GM19397 (cell line): ENCODE measurements around the gene ANKS1B.
"Not testable (repeated sequence)": the region's sequence is repeated elsewhere in the genome, so short reads cannot be mapped to it uniquely, and the experiment has no call there.

Experiments
- ATAC-seq: cut with Tn5 transposase; IDR thresholded peaks from one replicate; pipeline ENCODE4 v1.9.1; 2021; ENCODE audit warnings: mild to moderate bottlenecking, moderate library complexity; ENCODE audit not compliant: unreplicated experiment

ANKS1B gene

DNA sequence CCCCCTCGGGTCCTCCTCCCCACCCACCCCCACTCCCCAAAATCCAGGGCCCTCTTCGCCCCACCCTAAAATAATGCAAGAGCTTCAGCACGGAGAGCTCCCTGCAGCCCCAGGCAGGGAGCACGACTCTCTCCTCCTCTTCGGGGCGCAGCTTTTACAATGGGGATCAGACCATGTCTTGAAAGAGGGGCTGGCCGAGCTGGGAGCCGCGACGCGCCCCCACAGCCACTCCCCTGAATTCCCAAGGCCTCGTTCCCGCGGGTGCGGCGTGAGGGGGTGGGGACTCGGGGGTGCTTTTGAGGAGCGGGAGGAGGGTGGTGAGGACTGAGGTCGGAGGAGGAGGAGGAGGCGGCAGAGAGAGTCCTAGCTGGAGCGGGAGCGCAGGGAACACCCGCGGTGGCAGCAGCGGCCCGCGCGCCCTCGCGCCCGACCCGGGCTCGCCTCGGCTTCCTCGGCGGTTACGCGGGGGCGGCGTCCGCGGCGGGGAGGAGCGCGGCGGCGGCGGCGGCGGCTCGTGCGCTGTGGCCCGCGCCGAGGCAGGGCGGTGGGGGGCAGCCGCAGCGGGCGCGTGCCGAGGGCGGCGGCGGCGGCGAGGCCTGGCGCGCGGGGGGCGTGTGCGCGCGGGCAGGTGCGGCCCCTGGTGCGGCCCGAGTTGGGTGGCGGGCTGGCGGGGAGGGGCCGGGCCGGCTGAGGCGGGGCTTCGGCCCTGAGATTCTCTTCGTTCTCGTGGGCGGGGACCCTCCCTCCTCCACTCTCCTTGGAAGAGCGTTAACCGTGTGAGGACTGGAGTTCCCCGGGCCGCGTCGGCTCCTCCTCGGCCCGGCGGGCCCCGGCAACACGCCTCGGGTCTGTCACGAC is at the start of gene ANKS1B:
Gene ANKS1B, minus strand, starts transcription at position 666 of the 858 bp plus-strand sequence. CDS start 699 bp downstream, outside the sequence.
- ATAC-seq = peak; percentile 65

DNA sequence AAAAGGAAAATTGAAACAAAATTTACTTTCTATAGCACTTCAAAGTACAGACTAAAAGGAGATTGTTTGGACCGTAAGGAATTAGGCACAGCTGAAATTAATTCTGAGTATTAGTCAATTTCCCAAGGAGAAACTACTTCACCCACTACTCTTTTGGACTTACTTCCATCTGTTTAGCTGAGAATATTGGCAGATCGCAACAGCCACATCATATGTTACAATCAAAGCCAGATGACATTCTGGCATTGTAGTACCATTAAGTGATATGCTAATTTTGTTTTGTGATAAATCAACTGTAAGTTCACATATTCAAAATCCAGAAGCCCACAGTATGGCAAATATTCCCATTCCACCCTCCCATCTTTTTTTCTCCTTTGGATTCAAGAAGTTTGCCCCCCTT is 47.1 kb upstream of the ANKS1B start:
- no peak for ATAC-seq

DNA sequence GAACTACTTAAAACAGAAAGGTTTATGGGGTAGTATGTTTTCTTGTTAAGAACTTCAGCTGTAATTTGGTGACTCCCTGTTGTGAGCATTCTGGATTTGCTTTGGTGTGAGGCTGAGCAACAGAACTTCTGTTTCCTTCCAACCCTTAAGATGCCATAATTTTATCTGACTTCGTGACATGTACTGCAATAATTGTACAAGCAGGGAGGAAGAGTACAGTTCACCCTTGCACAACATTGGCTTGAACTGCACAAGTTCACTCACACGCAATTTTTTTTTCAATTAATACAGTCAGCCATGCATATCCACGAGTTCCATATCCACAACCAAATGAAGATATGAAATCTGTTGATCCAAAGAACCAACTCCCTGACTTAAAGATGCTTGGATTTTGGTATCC is 42.9 kb upstream of the ANKS1B start:
- no peak for ATAC-seq

DNA sequence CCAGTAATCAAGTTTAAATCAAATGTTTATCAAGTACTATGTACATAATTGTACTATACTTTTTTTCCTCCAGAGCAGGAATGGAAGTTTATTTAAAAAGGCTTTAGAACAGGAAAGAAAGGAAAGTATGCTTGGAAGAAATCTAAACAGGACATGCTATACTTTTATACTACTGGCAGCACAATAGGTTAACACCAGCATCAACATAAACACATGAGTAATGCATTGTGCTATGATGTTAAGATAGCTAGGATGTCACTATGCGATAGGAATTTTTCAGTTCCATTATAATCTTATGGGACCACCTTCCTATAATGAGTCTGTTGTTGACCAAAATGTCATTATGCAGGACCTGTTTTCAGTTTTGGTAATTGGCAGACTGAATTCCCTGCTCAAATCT is 41.5 kb upstream of the ANKS1B start:
- no peak for ATAC-seq

DNA sequence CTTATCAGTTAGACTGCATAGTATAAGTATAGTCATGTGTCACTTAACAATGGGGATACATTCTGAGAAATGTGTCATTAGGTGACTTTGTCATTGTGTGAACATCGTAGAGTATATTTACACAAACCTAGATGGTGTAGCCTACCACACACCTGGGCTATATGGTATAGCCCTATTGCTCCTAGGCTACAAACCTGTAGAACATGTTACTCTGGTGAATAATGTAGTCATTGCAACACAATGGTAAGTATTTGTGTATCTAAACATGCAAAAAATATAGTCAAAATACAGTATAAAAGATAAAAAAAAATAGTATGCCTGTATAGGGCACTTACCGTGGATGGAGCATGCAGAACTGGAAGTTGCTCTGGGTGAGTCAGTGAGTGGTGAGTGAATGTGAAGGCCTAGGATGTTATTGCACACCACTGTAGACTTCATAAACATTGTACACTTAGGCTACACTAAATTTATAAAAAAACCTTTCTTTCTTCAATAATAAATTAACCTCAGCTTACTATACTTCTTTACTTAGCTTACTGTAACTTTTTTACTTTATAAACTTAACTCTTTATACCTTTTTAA is 40.3 kb upstream of the ANKS1B start:
- no peak for ATAC-seq

DNA sequence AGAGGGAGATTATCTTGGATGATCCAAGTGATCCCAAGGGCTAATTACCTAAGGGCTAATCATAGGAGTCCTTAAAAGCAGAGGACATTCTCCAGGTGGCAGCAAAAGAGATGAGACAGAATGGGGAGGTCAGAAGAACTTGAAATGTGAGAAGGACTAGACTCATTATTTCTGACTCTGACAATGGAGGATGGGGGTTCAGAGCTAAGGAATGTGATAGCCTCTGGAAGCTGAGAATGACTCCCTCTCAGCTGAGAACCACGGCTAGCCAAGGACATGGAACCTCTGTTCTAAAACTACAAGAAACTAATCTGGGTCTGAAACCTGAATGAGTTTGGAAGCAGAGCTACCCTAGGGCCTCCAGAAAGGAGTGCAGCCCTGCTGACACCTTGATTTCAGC is 35.6 kb upstream of the ANKS1B start:
- no peak for ATAC-seq

DNA sequence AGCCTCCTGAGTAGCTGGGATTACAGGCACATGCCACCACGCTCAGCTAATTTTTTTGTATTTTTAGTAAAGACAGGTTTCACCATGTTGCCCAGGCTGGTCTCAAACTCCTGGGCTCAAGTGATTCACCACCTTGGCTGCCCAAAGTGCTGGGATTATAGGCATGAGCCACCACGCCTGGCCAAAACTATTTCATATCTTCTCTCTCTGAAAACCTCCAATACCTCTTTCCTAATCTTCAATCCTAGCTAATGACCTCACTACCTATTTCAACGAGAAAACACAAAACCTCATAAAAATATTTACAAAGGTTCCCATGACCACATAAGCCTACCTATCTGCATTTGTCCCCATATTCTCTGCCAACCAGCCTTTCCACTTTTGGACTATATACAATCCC is 32.3 kb upstream of the ANKS1B start:
- no peak for ATAC-seq

DNA sequence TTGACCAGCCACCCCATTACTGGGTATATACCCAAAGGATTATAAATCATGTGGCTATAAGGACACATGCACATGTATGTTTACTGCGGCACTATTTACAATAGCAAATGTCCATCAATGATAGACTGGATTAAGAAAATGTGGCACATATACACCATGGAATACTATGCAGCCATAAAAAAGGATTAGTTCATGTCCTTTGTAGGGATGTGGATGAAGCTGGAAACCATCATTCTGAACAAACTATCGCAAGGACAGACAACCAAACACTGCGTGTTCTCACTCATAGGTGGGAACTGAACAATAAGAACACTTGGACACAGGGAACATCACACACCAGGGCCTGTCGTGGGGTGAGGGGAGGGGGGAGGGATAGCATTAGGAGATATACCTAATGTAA is 31.6 kb upstream of the ANKS1B start:
- not testable (repeated sequence) for ATAC-seq

DNA sequence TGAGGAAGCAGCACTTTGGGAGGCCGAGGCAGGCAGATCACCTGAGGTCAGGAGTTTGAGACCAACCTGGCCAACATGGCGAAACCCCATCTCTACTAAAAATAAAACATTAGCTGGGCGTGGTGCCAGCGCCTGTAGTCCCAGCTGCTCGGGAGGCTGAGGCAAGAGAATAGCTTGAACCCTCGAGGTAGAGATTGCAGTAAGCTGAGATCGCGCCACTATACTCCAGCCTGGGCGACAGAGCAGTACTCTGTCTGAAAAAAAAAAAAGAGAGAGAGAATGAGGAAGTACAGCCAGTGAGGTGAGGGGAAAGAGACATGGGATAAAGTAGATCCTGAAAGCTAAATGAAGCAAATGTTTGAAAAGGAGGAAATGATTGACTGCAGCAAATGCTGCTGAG is 21.1 kb upstream of the ANKS1B start:
- ATAC-seq = not testable (repeated sequence)

DNA sequence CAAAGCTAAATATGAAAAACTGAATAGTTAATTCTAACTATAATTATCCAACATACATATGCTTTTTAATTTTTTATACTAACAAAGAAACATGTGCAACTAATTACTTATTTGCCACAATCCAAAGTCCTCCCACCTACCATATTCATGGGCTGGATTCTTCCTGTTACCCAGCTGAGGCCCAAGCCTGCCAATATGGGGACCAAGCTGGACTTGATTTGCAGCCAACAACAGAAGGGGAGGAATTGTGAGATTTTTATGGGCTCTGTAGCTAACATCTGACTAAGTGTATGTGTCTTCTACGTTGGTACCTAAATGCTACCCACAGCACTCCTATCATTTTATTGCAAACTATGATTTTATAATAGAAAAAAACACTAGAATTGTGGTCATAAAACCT is 13.1 kb upstream of the ANKS1B start:
- ATAC-seq = no peak

DNA sequence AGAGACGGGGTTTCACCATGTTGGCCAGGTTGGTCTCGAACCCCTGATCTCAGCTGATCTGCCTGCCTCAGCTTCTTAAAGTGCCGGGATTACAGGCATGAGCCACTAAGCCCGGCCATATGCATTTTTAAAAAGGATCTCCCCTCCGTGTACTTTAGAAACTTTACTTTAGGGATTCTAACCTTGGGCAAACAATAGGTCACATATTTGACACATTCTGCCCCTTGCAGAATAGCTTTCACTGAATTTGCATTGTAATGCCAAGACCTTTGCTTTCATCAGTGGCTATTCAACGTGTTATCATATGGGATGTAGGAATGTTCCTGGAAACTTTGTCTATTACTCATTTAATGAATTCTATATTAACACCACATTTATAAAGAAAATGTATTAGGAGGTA is 11.4 kb upstream of the ANKS1B start:
- no peak for ATAC-seq

DNA sequence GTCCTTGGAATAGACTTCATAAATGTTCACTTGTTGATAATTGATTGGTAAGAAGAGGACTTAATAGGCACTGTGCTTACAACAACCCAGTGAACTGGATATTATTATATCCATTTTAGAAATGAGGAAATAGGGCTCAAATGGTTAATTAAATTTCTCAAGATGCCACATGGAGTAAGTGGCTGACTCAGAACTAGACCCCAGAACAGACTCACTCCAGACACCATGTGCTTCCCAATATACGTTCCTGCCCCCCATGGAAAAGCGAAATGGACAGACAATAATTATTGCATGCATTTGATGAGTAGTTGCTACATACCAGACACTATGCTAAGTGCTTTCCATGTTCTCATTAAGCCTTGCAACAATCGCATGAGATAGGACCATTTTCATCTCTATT is 895 bp upstream of the ANKS1B start:
- no peak for ATAC-seq

DNA sequence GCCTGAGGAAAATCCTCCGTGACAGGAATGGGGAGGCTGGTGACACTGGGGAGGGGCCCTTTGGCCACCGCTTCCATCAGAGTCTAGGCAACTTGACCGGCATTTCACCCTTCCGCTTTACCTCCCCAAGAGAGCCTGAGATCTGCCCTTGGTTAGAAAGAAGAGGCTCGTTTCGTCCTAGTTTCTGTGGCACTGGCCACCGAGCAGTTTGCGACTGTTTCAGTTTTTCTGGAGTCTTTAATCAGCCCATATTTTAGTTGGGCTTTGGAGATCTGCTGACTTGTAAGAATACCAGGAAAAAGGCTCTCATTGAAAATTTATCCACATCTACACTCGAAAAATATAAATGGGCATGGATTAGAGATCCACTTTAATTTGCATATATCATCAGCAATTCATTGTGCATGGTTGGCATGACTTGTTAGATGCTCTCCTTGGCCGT is 414 bp upstream of the ANKS1B start:
- no peak for ATAC-seq

DNA sequence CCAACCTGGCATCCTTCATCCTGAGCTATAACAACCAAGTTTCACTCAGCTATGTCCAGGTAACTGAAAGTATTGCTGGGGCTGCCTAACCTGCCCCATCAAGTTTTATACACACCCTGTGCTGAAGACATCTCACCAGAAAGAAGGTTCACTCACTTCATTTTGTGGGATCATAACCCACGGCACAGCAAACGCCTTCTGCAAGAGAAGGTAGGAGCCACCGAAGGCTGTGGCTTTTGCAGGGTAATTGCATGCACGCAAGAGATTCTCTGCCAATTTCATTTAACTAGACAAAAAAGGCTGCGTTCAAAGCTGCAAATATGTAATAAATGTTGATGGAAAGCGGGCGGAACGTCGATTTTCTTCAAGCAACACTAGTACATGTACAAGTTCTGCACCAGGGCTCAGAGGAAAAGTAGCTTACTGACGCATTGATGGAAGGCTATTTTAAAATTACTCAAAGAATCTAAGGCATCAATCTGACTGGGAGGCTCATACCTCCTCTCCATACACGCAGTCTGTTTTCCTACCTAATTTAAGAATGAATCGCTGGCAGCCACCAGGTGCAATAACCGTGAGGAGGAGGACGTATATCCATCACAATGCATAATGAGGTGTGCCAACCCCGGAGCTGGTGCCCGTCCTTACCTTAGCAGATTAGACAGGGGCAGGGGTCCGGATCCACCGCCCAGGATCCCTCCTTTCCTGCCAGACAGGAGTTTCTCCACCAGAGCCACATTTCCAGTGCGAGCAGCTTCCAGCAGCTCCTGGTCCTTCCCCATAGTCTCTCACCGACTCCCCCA is 1.1 kb downstream of the ANKS1B start:
- ATAC-seq = no peak

DNA sequence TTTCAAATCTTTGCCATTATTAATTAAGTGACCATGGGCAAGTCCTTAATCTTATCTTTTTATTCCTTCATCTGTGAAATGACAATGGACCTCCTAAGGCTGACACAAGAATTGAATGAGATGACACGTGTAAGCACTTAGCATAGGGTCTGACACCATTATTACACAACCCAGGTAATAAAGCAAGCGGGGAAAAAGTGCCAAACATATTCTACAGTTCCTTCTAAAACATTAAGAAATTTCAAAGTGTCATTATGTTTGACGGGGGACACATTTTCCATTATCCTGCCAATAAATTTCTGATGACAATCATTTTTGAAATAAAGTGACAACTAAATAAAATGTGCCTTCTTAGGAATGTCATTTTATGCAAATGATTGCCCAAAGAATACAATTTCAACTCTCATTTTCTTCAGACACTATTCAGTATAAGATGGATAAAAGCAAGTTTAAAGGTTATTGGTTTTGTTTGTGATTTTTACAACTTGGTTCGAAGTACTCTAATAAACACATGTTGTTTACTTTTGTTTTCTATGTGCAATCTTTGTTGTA is 3.0 kb downstream of the ANKS1B start:
- no peak for ATAC-seq

DNA sequence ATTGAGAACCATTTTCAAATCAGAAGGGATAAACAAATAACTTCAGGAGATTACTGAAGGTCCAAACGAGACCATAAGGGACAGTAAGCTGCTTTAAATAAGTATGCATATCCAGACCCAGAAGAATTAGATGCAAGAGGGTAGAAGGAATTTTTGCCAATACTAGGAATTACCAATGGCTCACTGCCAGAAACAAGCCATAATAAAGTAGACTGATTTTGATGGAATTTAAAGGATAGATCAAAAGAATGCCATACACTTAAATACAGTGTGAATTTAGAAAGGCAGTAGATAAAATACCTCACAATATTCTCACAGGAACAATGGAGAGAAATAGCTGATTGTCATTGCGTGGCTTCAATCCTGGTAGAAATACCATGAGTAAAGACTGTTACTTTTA is 5.3 kb downstream of the ANKS1B start:
- no peak for ATAC-seq

DNA sequence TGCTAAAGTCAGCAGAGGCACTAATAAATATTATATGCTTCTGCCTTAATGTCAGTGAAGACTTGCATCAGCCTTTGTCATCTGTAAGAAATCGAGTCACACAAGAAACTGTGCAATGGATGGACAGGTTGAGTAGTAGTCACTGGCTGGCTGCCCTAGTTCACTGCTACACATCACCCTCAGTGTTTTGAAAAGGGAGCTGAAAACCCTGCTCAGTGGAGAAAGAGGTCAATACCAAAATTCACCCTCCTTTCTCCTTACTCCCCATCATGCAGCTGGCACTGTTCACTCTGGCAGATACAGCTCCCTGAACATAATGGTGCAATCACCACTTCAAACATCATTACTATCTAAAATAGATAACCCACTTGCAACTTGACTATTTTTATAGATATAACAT is 6.6 kb downstream of the ANKS1B start:
- no peak for ATAC-seq

DNA sequence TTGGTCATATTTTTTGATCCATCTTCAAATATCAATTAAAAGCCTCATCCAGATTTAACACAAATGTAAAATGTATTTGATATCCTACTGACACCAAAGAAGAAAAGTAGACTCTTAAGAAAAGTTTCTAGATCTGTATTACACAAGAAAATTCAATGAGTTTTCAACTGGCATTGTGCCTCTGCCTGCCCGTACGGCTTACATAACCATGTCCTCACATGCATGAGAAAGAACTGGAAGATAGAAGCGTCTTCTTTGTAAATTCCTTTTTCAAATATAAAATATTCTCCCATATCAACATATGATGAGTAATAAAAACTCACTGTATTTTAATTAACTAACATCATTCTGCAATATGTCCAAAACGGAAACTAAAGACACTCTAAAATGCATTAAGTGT is 7.2 kb downstream of the ANKS1B start:
- ATAC-seq = no peak

DNA sequence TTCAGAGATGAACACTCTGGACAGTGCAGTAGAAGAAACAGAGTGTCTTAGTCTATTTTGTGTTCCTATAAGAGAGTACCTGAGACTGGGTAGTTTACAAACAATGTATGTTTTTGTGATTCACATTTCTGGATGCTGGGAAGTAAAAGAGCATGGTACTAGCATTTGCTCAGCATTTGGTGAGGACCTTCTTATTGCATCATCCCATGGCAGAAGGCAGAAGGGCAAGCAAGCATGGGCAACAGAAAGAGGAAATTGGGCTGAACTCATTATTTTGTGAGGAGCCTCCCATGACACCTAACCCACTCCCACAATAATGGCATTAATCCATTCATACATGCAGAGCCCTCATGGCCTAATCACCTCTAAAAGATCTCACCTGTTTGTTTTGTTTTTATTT is 8.0 kb downstream of the ANKS1B start:
- no peak for ATAC-seq

DNA sequence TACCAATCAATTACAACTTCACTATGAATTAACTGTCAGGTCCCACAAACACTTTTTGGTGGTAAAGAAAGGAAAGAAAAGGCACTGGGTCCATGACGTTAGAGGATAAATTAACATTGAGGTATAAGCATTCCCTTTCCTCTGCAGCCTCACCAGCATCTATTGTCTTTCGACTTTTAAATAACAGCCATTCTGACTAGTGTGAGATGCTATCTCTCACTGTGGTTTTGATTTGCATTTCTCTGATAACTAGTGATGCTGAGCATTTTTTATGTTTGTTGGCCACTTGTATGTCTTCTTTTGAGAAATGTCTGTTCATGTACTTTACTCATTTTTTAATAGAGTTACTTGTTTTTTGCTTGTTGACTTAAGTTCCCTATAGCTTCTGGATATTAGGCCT is 9.4 kb downstream of the ANKS1B start:
- ATAC-seq = no peak

DNA sequence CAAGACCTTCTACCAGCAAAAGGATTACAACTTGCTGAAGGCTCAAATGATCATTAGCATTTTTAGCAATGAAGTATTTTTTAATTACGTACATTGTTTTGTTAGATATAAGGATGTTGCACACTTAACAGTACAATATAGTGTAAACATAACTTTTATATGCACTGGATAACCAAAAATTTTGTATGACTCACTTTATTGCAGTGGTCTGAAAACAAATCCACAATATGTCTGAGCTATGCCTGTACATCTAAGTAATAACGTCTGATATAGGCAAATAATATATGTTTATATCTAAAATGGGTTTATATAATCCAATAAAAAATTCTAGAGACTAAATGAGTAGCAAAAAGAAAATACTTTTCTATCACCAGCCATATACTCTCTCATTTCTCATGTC is 10.6 kb downstream of the ANKS1B start:
- no peak for ATAC-seq
